AG08396 (cell line): Measurements from ENCODE around the gene NPHP1.
"Not testable (repeated sequence)": the region's sequence is repeated elsewhere in the genome, so short reads cannot be mapped to it uniquely, and the experiment has no call there.

Source experiments
- DNase-seq: peaks from one replicate; pipeline ENCODE4 v3.0.0; 2012; ENCODE audit warnings: low spot score, mixed read lengths

Gene NPHP1

GRCh38 chr2:110204408-110205385 is at the start of gene NPHP1:
Gene NPHP1 (minus strand): TSS chr2:110205013. CDS start chr2:110204968, 45 bp downstream.
- peak; percentile 92 for DNase-seq

GRCh38 chr2:110248081-110248795 is 43.4 kb upstream of the NPHP1 start:
- not testable (repeated sequence) for DNase-seq

GRCh38 chr2:110245488-110246435 is 40.9 kb upstream of the NPHP1 start:
- DNase-seq: not testable (repeated sequence)

- not testable (repeated sequence) for DNase-seq
Observed at GRCh38 chr2:110243283-110243682, 38.5 kb upstream of the NPHP1 start.

GRCh38 chr2:110234514-110234913 is 29.7 kb upstream of the NPHP1 start:
- DNase-seq: not testable (repeated sequence)

- not testable (repeated sequence) for DNase-seq
Observed at GRCh38 chr2:110229886-110230285, 25.1 kb upstream of the NPHP1 start.

- not testable (repeated sequence) for DNase-seq
Observed at GRCh38 chr2:110222626-110223025, 17.8 kb upstream of the NPHP1 start.

GRCh38 chr2:110221938-110222337 is 17.1 kb upstream of the NPHP1 start:
- DNase-seq: no peak

GRCh38 chr2:110220190-110220564 is 15.4 kb upstream of the NPHP1 start:
- DNase-seq: no peak

- DNase-seq: no peak
Observed at GRCh38 chr2:110219496-110220189, 14.8 kb upstream of the NPHP1 start.

- DNase-seq: not testable (repeated sequence)
Observed at GRCh38 chr2:110218889-110219288, 14.1 kb upstream of the NPHP1 start.

GRCh38 chr2:110216803-110217202 is 12.0 kb upstream of the NPHP1 start:
- DNase-seq: no peak

GRCh38 chr2:110216199-110216598 is 11.4 kb upstream of the NPHP1 start:
- no peak for DNase-seq

- DNase-seq: no peak
Observed at GRCh38 chr2:110215566-110216158, 10.8 kb upstream of the NPHP1 start.

GRCh38 chr2:110215091-110215490 is 10.3 kb upstream of the NPHP1 start:
- no peak for DNase-seq

GRCh38 chr2:110213522-110213921 is 8.7 kb upstream of the NPHP1 start:
- DNase-seq: not testable (repeated sequence)

- DNase-seq: peak; percentile 23
Observed at GRCh38 chr2:110211938-110212858, 7.4 kb upstream of the NPHP1 start, which contains the start of gene MTLN. Gene MTLN (minus strand): TSS chr2:110212547. CDS start chr2:110212525, 22 bp downstream.

- DNase-seq: no peak
Observed at GRCh38 chr2:110205660-110206455, 1.0 kb upstream of the NPHP1 start.

- DNase-seq: no peak
Observed at GRCh38 chr2:110198016-110198415, 6.8 kb downstream of the NPHP1 start.
